Stimulated activated CD8-positive, alpha-beta memory T cell treated with anti-CD3 and anti-CD28 coated beads, Interleukin-12 subunit alpha, Interleukin-12 subunit beta, amount 100 ng/mL, for 4 hours (primary cell): ENCODE data around the gene HNRNPK.
A peak's percentile ranks its signal among the peaks of the same experiment; 100 is the strongest.

Experiments
- DNase-seq: peaks from one replicate; pipeline ENCODE4 v3.0.0-alpha.2; 2020; ENCODE audit warnings: low read depth

HNRNPK gene

DNA sequence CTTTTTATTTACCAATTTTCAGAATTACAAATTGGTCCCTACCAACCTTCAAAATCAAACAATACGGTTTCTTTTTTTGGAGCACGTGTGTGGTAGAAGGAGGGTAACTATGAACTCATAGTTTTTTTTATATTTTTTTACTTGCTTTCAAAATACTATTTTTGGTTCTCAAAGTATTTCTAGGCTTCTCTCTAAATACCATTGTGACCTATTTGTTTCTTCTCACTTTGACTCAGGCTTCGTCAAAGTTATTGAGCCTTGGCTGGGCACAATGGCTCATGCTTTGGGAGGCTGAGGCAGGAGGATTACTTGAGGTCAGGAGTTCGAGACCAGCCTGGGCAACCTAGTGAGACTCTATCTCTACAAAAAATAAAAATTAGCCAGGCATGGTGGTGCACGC, 47.2 kb downstream of the HNRNPK start:
- no peak for DNase-seq

DNA sequence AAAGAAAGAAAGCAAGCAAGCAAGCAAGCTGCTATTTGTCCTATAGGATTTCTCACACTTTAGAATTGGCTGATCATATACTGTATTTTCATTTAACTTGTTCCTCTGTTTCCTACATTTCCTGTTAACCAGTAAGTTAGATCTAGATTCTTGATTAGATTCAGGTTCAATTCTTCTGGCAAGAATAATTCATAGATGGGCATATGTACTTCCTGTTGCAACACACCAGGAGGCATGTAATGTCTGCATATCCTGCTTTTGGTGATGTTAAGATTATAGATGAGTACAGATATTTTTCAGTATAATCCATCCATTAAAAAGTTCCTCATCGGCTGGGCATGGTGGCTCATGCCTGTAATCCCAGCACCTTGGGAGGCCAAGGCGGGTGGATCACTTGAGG, 48.0 kb downstream of the HNRNPK start:
- DNase-seq: no peak

DNA sequence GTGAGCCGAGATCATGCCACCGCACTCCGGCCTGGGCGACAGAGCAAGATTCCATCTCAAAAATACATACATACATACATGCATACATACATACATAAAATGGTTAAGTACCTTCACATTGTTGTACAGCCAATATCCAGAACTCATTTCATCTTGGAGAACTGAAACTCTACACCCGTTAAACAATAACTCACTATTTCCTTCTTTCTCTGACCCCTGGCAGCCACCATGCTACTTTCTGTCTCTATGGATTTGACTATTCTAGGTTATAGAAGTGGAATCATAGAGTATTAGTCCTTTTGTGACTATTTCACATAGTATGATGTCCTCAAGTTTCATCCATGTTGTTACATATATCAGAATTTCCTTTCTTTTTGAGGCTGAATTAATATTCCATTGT, 49.1 kb downstream of the HNRNPK start:
- DNase-seq: no peak

DNA sequence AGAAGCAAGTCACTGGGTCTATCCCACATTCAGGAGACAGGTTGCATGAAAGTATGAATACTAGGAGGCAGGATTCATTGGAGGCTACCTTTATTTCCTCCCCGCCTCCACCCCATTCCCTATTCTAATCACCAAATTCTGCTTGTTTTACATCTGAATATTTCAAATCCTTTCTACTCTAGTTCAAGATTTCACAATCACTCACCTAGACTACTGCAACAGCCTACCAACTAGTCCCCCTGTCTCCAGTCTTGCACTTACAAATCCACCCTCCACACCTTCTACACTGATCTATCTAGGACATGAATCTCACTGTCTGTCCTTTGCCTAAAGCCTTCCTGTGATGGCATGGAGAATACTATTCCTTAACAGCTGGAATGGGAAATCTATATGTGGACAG, 52.4 kb downstream of the HNRNPK start:
- DNase-seq: no peak

DNA sequence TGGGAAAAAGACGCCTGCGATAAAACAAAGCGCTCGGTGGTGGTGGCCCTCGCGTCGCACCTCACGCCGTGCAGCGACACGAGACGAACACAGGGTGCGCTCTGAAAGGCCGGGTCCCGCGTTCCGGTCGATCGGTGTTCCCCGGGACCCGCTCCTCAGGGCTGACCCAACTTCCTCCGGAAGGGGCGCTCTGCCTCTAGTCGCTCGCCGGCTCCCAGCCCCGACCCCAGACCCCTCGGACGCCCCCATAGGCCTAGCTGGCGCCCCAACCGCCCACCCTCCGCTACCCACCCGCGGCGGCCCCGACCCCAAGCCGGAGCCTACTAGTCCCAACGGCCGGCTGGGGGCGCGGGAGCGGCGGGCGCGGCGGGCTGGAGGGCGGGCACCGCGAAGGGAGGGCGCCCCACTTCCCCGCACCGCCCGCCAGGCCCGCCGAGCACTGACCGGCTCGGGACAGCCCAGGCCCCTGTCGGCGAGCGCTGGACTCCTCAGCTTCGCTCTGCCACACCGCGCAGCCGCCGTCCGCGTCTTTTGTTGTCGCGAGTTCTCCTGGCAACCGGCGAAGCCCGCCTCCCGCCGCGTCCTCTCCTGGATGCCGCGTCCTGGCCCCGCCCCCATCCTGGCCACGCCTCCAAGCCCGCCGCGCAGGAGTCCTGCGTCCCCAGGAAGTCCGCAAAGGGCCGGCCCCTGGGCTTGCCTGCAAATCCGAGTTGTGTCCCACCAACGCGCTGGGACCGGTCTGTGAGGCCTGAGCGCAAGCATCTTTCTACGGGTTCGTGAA, 58.9 kb downstream of the HNRNPK start, which contains the start of gene KIF27:
KIF27 (minus strand) TSS at position 506 of the 781 bp plus-strand sequence. CDS start 5,841 bp downstream, outside the sequence.
- peak; percentile 93 for DNase-seq

DNA sequence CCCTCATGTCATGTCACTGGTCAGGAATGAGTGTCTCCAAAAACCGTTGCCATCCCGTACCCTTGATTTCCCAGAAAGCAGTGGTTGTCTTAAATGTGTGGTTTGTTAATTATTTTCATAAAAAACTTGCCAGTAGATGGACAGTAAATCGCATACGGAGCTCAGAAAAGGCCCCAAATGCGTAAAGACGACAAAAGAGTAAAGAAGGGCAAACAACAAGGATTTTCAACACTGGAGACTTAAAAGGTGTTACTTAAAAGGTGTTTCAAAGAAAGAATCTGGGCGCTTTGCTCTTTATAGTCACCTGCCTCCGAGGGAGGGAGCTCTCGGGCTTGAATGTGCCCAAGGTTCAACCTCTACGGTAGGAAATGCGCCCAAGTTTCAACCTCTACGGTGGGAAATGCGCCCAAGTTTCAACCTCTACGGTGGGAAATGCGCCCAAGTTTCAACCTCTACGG, 59.5 kb downstream of the HNRNPK start:
- no peak for DNase-seq

DNA sequence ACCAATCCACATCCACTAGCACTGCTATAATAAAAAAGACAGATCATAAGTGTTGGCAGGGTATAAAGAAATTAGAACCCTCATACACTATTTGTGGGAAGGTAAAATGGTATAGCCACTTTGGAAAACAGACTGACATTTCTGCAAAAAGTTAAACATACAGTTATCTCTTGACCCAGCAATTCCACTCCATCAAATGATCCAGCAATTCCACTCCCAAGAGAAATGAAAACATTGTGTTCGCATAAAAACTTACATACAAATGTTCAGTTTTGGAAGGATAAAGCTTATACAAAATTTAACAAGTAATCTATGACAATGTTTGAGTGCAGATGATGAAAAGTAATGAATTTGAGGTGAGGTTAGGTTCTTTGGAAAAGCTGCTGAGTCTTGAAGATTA, 60.9 kb downstream of the HNRNPK start:
- no peak for DNase-seq
